GM12801 (cell line): Measurements from ENCODE around the gene SENP1.

Source experiments
- TF ChIP-seq, protein P1 (sequence below): IDR thresholded peaks from one replicate; pipeline ENCODE4 v1.5.1; 2011; ENCODE audit warnings: control low read depth; ENCODE audit not compliant: insufficient read length; ENCODE audit errors: extremely low read depth

Gene SENP1

GRCh38 chr12:48121522-48121921 is 15.6 kb upstream of the SENP1 start:
- TF ChIP-seq, protein P1, sequence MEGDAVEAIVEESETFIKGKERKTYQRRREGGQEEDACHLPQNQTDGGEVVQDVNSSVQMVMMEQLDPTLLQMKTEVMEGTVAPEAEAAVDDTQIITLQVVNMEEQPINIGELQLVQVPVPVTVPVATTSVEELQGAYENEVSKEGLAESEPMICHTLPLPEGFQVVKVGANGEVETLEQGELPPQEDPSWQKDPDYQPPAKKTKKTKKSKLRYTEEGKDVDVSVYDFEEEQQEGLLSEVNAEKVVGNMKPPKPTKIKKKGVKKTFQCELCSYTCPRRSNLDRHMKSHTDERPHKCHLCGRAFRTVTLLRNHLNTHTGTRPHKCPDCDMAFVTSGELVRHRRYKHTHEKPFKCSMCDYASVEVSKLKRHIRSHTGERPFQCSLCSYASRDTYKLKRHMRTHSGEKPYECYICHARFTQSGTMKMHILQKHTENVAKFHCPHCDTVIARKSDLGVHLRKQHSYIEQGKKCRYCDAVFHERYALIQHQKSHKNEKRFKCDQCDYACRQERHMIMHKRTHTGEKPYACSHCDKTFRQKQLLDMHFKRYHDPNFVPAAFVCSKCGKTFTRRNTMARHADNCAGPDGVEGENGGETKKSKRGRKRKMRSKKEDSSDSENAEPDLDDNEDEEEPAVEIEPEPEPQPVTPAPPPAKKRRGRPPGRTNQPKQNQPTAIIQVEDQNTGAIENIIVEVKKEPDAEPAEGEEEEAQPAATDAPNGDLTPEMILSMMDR: no peak

DNA sequence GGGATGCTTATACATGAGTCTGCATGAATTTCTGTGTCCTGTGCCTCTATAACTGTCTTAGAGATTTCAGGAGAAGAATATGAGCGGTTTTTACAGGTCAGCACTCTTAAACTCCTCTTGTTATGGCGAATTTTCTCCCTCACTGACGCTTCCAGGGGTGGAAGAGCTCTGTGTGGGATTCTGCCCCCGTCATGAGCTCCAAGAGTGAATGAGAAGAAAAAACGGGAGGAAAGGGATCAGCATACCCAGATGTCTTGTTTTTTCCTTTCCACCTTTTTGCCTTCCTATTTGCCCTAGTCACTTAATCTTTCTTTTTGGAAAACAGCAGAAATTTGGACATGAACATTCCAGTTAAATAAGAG is 13.9 kb upstream of the SENP1 start:
- TF ChIP-seq, protein P1: no peak

DNA sequence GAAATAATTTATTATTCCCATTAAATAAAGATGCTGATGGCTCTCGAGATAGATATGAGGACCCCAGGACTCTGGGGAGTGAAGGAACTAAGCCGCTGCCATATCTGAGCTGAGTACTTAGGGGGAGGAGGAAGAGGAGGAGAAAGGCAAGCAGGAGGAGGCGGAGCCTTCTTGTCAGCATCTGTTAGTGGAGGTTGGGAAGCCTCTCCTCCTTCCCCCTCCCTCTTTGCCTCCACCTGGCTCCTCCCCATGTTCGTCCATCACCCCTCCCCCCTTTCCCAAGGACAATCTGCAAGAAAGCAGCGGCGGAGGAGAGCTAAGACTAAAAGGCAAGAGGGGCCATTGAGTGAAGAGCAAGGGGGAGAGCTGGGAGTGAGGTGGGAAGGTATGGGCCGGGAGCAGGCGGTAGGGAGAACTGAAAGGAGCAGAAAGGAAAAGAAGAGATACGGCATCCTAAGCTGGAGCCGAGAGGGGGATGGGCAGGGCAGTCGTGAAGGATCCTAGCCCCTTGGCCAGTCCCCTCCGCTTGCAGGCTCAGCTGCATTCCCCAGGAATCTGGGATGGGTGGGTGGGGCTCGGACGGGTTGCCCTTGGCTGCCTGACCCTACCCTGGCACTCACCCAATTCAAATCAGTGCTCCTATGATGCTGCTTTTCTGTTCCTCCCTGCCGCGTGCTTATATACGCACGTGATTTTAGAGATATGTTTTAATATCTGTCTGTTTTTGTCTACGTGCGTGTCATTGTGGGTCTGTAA is 13.4 kb upstream of the SENP1 start, which contains the start of gene PFKM:
Gene PFKM, plus strand, starts transcription at position 287 of the 756 bp plus-strand sequence. CDS start 3,411 bp downstream, outside the sequence.
- TF ChIP-seq, protein P1: no peak

DNA sequence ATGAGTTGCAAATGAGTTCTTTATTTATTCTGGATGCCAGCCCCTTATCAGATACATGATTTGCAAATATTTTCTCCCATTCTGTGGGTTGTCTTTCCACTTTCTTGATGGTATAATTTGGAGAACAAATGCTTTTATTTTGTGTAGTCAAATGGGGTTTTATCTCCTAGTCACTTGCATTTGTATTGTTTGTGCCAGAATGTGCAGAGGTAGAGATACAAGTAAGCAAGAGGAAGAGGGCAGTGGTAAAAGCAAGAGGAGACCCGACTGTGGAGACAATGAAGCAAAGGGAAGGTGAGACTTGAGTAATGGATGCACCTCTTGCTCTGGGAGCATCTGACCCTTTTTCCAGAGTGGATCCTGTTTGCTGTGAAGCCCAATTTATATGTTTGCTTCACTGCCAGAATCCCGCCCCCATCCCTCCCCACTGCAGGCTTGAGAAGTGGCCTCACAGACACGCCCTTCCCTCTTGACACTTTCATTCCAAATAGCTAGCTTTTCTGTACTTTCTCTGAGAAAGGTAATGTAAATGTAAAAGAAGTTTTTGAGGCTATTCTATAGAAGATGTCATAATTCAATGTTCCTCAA is 12.5 kb upstream of the SENP1 start:
- TF ChIP-seq, protein P1: no peak

- TF ChIP-seq, protein P1: no peak
Measured at GRCh38 chr12:48115957-48116356, 10.1 kb upstream of the SENP1 start.

DNA sequence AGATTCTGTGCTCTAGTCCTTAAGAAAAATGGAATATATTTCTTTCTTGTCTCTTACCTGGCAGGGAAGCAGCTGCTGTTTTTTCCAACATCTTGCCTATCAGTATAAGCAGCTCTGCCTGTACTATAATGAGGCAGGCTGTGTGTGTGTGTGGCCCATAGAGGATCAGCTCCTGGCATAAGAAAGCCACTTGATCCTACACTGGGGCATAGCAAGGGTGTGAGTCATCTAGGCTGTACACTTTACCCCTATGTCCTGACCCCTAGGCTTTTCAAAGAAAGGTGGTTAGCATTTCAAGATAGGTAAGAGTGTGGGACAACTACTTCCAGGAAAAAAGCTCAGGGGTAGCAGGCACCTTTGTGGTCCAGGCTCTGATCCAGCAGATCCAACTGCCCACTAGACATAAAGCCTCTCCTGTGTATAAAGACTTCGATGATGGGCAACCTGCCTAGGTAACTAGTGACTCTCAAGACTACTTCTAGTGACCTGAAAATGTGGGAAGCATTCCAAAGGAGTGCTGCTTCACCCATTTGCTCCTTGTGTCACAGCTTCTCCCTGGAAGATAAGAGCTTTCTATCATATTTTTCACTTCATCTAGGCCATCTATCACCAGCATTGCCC is 4.9 kb upstream of the SENP1 start:
- TF ChIP-seq, protein P1: no peak

GRCh38 chr12:48109424-48109823 is 3.5 kb upstream of the SENP1 start:
- TF ChIP-seq, protein P1: no peak
